Endometrium (tissue), 2 donors: ENCODE data around the gene DCK.

Source experiments
- FAIRE-seq: peaks from 2 replicates; lab custom pipeline; 2012; peaks lifted over from hg19 to GRCh38; lab: Jason Lieb, UNC
- donor health status: control.
- donor health status: control.

The DCK gene

GRCh38 chr4:71064521-71064920 lies 71.1 kb downstream of the DCK start:
- FAIRE-seq: no peak

GRCh38 chr4:71065991-71066510 lies 72.6 kb downstream of the DCK start:
- no peak for FAIRE-seq

- no peak for FAIRE-seq
Observed at GRCh38 chr4:71066737-71067716, 73.6 kb downstream of the DCK start.

GRCh38 chr4:71069063-71069462 lies 75.6 kb downstream of the DCK start:
- no peak for FAIRE-seq

- FAIRE-seq: no peak
Observed at GRCh38 chr4:71070015-71070414, 76.6 kb downstream of the DCK start.

- FAIRE-seq: no peak
Observed at GRCh38 chr4:71074452-71075299, 81.2 kb downstream of the DCK start.
